Activated CD8-positive, alpha-beta memory T cell treated with anti-CD3 and anti-CD28 coated beads, Interleukin-2, amount 50 U/mL, for 4 hours (primary cell): ENCODE results near the gene RCSD1.
"Not testable (repeated sequence)": the region's sequence is repeated elsewhere in the genome, so short reads cannot be mapped to it uniquely, and the experiment has no call there.

Source experiments
- DNase-seq: peaks from one replicate; pipeline ENCODE4 v3.0.0-alpha.2; 2020

The RCSD1 gene

DNA sequence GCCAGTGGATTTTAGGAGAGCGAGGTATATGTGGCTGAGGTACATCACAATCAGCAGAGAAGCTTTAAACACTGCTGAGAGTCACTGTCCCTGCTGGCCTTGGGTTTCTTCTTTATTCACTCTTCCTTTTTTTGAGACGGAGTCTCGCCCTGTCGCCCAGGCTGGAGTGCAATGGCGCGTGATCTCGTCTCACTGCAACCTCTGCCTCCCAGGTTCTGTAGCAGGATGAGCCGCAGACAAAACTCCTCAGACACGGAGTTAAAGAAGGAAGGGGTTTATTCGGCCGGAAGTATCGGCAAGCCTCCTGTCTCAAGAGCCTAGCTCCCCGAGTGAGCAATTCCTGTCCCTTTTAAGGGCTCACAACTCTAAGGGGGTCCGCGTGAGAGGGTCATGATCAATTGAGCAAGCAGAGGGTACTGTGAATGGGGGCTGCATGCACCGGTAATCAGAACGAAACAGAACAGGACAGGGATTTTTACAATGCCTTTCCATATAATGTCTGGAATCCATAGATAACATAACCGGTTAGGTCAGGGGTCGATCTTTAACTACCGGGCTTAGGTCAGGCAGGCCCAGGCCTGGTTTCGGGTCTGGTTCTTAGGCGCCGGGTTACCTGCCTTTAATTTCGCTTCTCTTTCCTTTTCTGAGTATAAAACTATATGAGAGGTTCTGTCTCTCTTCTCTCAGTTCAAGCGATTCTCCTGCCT, 89.8 kb downstream of the RCSD1 start:
- DNase-seq, result not testable (repeated sequence)

DNA sequence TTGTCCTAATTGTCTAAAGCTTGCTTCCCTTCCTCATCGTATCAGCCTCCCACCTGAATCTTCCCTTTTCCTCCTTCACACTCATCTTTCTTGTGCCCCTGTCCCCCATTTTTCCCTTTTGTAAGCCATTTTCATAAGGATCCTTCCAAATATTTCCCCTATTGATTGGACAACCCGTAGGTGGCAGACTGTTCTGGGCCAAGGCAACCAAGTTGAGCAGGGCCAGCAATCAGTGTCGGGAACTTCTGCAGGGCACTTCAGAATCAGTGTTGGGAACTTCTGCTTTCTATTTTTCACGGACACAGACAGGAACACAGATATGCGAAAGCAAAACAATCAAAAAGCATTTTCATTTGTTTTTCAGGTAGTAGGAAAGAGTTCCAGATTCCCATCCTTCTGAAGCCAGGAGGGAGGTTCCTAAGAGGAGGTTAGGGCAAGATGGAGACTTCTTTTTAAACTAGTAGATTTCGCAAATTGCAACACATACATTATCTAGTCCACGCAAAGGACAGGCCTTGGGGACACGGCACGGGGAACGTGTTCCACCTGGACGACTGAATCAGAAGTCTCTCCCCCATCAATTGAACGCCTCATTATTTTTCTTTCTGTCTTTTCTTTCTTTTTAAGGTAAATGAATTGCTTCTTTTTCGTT, 91.1 kb downstream of the RCSD1 start:
- no peak for DNase-seq

DNA sequence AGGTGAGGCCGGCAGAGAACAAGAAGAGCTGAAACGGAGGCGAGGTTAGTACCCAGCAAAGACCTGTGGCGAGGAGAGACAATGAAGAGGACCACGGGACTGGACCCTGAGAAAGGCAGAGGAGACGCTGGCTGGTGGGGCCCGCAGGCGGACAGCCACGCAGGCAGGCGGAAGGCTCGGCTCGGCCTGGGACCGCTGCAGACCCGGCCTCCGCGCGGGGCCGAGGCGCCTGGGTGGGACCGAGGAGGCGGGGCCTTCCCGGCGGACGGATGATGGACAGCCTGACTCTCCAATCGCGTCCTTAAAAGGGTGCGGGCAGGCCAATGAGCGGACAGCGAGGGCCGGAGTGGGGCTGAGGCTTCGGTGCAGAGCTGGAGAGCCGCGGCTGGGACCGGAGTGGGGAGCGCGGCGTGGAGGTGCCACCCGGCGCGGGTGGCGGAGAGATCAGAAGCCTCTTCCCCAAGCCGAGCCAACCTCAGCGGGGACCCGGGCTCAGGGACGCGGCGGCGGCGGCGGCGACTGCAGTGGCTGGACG, 91.7 kb downstream of the RCSD1 start, which contains the start of gene MPZL1:
TSS of gene MPZL1 (plus strand) at position 366 of the 535 bp plus-strand sequence. CDS start 170 bp downstream, outside the sequence.
- peak; percentile 92 for DNase-seq

DNA sequence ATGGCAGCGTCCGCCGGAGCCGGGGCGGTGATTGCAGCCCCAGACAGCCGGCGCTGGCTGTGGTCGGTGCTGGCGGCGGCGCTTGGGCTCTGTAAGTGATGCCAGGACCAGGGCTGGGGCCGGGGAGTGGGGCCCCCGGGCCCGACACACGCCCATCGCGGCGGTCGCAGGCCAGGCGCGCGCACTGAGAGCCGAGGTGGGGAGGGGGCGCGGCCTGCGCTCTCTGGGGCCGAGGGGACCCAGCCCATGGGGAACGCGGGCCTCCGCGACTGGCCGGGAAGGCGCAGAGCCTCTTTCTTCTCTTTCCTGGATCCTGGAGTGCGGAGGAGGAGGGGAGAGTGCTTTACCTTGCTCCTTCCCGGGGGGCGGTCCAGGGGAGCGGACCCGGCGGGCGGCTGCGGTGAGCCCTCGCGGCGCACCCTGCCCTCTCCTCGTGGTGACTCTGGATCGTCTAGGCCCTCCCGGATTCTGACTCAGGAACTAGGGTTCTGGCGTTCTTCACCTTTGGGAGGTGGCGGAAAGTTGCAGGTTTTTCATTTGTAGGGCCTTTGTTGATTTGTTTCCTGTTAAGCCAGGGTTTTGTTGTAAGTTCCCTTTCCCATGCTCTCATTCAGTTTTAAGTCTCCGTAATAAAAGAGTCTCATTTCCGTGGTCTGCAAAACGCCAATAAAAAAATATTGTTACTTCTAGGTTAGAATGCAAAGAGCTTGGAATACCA, 92.3 kb downstream of the RCSD1 start:
- DNase-seq, result peak; percentile 22

DNA sequence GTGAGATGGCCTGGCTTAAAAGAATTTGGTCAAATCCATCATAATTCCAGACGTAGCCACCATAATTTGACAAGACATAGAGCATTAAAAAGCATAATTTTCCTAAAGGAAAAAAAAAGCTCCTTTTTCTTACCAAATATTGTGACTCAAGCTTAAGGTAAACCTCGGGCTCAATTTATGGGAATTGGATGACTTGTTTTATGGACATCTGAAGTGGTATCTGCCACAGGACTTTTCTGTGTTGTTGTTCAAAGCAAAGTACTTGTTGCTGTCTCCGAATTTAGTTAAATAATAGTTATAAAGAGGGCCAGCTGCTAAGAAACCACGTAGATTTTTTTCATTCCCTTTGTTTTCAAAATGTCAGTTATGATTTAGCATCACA, 92.8 kb downstream of the RCSD1 start:
- DNase-seq, result no peak

DNA sequence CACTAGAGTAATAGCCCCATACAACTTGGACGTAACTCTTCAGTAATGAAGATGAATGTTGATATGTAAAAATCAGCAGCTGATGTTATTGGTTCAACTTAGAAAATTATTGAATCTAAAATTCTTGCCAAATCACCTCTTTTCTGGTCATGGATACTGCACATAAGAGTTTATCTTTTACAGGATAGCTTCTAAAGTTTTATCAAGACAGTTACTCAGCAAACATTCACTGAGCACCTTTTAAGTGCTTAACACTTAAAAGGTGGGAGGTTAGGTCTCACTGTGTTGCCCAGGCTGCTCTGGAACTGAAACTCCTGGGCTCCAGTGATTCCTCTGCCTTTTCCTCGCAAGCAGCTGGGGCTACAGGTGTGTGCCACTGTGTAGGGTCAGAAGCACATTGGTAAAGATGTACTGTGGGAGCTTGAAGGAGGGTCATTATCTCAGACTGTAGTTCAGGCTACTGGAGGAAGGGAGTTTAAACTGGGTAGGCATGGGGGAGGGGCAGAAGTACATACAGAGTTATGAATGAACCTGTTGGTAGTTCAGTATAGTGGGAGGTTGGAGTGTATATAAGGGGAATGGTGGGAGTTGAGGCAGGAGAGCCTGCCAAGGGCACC, 93.8 kb downstream of the RCSD1 start:
- no peak for DNase-seq

DNA sequence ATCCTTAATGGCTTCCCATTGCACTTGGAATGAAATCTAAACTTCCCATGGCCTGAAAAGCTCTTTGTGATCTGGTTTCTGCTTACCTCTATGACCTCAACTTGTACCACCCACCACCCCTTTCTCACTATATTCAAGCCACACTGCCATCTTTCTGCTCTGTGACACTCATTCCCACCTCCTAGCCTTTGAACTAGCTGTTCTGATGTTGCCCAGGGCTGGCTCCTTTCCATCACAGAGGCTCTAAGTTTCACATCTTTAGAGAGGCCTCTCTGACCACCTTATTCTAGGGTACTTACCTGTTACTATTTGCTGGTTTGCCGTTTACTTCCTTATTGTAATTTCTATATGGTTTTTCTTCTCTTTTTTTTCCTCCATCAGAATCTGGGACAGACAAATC, 96.0 kb downstream of the RCSD1 start:
- DNase-seq, result no peak

DNA sequence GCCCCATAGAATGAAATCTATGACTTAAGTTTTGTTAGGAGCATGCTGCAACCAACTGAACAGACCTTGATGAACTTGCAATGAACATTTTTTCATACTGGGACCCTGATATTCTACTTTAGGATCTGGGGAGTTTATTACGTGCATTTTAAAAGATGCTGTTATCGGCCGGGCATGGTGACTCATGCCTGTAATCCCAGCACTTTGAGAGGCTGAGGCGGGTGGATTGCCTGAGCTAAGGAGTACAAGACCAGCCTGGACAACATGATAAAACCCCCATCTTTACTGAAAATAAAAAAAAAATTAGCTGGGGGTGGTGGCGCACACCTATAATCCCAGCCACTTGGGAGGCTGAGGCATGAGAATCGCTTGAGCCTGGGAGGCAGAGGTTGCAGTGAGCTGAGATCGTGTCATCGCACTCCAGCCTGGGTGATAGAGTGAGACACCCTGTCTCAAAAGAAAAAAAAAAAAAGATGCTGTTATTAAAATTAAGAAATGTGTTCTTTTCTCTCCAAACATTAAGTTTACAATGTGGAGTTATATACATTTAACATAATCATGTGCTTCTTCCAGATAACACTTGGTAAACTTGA, 98.9 kb downstream of the RCSD1 start:
- no peak for DNase-seq

DNA sequence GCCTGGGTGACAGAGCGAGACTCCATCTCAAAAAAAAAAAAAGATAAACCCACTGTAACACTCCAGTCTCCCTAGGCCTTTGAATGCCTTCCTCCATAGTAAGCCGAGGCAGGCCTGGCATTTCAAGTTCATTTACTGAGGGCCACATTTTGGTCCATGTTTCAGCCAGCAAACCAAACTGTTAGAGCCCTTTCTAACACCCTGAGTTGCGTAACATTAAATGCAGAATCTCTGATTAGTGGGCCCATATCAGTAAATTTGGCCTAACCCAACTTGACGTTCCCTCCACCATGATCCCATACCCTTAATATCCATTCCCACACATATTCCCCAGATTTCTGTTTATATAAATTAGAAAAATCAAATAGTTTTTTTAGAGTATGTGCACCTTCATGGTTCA, 104.2 kb downstream of the RCSD1 start:
- no peak for DNase-seq

DNA sequence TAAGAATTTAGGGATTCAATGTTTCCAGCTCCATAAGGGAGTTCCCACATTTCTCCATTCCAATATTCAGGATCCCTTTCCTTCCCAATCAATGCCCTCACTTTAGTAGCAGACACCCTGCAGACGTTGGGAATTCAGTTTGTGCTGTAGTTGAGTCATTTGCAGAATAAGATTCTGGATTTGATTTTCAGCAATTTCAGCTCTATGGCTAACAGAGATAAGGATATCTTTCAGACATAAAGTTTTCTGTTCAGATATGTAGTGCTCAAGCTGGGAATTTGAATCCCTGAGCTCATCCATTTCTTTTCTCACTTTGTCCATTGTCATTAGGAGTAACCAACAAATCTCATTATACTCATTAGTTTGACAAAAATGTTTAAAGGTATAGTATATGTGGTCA, 104.8 kb downstream of the RCSD1 start:
- DNase-seq, result no peak

DNA sequence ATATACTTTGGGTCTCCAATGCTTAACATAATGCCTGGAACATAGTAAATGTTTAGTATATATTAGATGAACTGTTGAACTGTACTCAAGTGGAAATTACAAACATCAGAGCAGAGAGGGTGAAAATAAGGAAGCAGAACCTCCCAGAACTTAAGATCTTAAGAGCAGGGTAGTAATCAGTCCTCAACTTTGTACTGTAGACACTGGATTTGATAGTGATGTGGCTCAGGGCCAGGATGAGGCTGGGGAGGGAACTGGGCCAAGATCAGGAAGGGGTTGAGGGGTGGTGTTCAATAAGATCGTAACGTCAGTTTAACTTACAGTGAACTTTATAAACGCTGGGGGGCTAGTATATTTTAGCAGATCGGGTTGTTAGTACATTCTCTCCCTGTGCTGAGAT, 107.1 kb downstream of the RCSD1 start:
- no peak for DNase-seq

DNA sequence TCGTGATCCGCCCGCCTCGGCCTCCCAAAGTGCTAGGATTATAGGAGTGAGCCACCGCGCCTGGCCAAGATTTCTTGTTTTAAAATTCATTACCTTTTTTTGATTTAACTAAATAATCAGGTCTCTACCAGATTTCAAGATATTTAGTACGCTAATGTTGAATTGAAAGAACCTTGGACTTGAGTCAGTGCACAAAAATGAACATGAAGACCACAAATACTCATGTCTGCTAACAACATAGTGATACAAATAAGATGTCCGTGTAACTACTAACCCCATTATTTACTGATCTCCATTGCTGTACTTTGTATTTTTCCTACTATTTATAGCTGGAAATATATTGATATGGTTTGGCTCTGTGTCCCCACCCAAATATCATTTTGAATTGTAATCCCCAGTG, 108.1 kb downstream of the RCSD1 start:
- DNase-seq, result no peak

DNA sequence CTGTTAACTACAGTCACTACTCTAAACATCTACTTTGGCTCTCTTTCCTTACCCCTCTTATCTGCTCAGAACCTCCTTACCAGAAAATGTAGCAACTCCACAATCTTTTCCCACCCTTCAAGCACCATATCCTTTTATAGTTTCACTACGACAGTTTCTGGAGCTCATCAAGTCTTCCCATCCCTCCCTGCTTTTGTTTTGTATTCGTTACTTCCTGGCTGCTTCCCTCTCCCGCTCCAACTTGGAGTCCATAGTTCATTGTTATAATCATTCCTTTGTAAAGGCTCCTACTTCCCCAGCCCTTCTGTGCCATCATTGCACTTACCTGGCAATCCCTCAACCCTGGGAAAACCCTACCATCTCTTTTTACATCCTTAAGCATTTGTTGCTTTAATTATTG, 109.7 kb downstream of the RCSD1 start:
- DNase-seq, result no peak

DNA sequence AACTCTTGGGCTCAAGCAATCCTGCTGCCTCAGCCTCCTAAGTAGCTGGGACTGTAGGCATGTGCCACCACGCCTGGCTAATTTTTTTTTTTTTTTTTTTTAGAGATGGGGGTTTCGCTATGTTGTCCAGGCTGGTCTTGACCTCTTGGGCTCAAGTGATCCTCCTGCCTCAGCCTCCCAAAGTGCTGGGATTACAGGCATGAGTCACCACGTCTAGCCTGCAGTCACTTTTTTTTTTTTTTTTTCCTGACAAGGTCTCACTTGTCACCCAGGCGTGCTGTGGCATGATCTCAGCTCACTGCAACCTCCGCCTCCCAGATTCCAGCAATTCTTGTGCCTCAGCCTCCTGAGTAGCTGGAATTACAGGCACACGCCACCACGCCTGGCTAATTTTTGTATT, 111.1 kb downstream of the RCSD1 start:
- not testable (repeated sequence) for DNase-seq

DNA sequence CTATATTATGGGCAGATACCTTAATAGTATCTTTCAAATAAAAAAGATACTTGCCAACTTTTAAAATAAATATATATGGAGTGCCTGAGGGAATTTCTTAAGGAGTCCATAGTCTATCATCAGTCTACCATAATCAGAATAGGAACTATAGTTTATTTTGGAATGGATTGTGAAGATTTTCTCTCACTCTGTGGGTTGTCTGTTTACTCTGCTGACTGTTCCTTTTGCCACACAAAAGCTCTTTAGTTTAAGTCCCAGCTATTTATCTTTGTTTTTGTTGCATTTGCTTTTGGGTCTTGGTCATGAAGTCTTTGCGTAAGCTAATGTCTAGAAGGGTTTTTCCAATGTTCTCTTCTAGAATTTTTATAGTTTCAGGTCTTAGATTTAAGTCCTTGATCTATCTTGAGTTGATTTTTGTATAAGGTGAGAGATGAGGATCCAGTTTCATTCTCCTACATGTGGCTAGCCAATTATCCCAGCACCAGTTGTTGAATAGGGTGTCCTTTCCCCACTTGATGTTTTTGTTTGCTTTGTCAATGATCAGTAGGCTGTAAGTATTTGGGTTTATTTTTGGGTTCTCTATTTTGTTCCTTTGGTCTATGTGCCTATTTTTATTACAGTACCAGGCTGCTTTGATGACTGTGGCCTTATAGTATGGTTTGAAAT, 112.5 kb downstream of the RCSD1 start:
- DNase-seq, result not testable (repeated sequence)

DNA sequence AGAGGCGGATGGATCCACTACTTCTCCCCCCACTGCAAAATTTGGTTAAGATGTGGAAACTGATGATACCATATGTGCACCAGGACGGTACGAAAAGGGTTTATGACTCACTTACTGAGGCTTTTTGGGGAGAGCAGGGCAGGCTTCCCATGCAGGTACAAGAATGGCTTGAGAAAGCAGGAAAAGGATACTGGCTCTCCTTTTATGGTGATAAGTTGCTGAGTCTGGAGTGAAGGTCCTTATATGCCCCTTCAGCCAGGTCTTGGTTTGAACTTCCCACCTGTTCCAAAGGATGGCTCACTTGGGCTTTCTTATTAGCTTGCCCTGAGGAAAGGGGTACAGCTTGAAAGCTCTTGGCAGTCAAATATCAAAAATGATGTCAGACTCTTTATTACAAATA, 114.9 kb downstream of the RCSD1 start:
- no peak for DNase-seq

DNA sequence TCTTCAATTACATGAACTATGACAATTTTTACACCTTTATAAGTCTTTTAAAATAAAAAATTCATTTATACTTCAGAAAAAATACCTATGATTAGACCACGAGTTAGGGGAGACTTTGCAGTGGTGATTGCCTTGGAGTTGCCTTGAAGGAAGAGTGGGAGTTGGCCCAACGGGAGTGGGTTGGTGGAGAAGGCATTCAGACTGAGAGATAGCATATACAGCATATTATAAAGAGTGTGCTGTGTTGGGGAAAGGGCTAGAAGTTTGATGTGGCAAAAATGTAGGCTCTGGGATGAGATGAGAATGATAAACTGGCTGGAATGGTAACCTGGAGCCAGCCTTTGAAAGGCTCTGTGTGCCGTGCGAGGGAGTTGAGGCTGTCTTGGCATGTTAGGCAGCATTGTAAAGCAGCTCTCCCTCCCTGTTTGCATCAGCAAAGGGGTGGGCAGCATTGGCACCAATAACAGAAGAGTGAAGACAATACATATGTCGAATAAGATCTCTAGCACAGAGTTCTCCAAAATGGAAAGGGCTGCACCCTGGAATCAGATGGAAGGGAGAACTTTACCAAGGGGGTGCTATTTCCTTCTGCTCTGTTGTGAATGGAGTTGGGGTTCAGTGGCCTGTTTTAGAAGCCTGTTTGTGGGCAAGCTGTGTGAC, 116.1 kb downstream of the RCSD1 start:
- no peak for DNase-seq

DNA sequence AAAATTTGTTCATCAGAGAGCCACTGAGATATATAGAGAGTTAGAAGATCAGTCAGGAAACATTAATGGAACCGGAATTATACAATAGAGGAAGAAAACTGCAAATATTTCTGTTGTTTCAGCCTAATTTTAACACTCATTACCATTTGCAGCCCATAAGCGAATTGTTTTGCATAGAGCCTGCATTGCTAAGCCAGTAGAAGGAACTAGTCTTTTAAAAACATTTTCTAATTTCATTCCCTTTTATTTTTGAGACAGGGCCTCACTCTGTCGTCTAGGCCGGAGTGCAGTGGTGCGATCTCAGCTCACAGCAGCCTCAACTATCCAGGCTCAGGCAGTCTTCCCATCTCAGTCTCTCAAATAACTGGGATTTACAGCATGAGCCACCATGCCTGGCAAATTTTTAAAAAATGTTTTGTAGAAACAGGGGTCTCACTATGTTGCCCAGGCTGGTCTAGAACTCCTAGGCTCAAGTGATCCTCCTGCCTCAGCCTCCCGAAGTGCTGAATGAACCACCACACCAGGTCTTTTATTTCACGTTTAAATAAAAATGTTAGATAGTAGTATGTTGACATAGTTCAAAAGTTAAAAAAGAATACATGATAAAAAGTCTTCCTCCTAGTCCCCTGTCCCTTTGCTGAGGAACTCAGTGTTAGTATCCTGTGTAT, 117.1 kb downstream of the RCSD1 start:
- no peak for DNase-seq

DNA sequence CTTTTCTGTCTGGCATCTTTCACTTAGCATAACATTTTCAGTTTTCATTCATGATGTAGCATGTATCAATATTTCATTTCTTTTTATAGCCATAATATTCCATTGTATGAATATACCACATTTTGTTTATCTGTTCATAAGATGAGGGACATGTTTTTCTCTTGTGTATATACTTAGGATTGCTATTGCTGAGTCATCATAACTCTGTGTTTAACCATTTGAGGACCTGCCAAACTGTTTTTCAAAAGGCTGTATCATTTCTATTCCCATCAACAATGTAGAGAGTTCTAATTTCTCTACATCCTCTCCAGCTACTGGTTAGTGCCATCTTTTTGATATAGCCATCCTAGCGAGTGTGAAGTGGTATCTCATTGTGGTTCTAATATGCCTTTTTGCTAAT, 118.0 kb downstream of the RCSD1 start:
- DNase-seq, result no peak

DNA sequence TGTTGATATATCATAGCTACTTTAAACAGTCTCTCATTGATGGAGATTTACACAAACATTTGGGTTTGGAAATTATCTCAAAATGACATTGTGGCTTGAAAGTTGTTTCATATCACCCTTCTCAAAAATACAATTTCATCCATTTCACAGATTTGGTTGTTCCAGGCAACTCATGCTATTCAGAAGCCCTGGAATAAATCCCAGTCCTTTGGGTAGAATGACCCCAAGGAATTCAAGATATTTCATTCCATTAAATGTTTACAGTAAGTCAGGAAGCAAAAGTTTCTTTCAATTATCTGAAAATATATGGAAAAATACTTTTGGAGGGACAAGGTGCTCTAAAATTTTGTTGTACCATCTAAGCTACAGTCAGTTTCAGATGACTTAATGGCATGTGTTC, 118.9 kb downstream of the RCSD1 start:
- DNase-seq, result no peak

DNA sequence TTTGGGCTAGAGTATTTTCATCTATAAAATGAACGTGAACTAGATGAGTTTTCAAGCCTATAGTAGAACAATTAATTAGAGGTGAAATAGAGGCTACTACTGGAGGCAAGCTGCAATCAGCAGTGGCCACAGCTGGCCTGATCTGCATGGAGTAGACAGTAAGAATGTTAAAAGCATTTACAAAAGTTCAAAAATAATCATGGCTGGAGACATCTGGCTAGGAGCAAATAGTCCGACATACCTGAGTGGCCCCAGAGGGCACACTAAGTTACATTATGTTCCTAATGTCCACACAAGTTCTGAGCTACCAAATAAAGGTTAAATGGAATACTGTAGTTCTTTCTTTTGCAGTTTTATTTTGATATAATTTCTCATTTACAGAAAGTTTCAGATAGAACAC, 119.7 kb downstream of the RCSD1 start:
- no peak for DNase-seq
